ENCODE data around the gene DCAF17.

- TF ChIP-seq CTCF (IDR thresholded peaks at IDR 0.05) (no peak), POLR2A (IDR thresholded peaks at IDR 0.05) (no peak)
These were observed 26.5 kb downstream of the DCAF17 start for GRCh38 chr2:171460537-171460936.

All from uterus (tissue), 2 donors.